IMR-90 (cell line): Measurements from ENCODE around the gene CYP4Z1. TPM values are rescaled to one million over a fixed set of nuclear protein-coding genes. Genes with fewer than 3 reads are reported as not detected.

Source experiments
- ATAC-seq: fragments of 200-7000 bp; cut with Tn5 transposase; 2 replicates; pipeline ENCODE4 v1.9.1; 2020; ENCODE audit warnings: low read depth, mild to moderate bottlenecking, moderate library complexity
- BruUV-seq: library from RNA; stranded (reverse); fragments of 400-500 nt; replicated peaks from 2 replicates; lab custom pipeline; 2021; lab: Mats Ljungman, UMichigan
- CTCF ChIA-PET: fragments of 300-600 bp; formaldehyde crosslinking; extraction: SDS; loops from one replicate; lab custom pipeline; 2021; ENCODE audit warnings: antibody characterized with exemption; lab: Yijun Ruan, JAX
- POLR2A ChIA-PET: fragments of 300-600 bp; sonication (Branson Sonifier 250); formaldehyde crosslinking; loops from one replicate; lab custom pipeline; 2022; ENCODE audit warnings: antibody characterized with exemption; ENCODE audit not compliant: unreplicated experiment; lab: Charles Lee
- DNase-seq: peaks from one replicate; pipeline ENCODE4 v3.0.0; 2013
- H2AFZ ChIP-seq: replicated peaks from 2 replicates; pipeline ENCODE3; 2013; ENCODE audit warnings: low read length, mild to moderate bottlenecking; ENCODE audit not compliant: poor library complexity
- H2AK5ac ChIP-seq: 2 replicates; pipeline ENCODE4 v1.6.1; 2013; ENCODE audit warnings: low read depth, low read length, inconsistent platforms
- H2AK9ac ChIP-seq: replicated peaks from 2 replicates; pipeline ENCODE3; 2013; ENCODE audit warnings: mild to moderate bottlenecking, low read depth, low read length, moderate library complexity; ENCODE audit not compliant: poor library complexity
- H2BK120ac ChIP-seq: 2 replicates; pipeline ENCODE4 v1.6.1; 2013; ENCODE audit warnings: low read depth, low read length, inconsistent platforms
- H2BK15ac ChIP-seq: 3 replicates; pipeline ENCODE4 v1.6.1; 2013; ENCODE audit warnings: low read depth, low read length, inconsistent platforms
- H2BK20ac ChIP-seq: 2 replicates; pipeline ENCODE4 v1.6.1; 2013; ENCODE audit warnings: low read depth, mild to moderate bottlenecking, inconsistent platforms, low read length, moderate library complexity
- H2BK5ac ChIP-seq: 2 replicates; pipeline ENCODE4 v1.6.1; 2013; ENCODE audit warnings: mild to moderate bottlenecking, low read depth, low read length, inconsistent platforms; ENCODE audit not compliant: poor library complexity, severe bottlenecking
- H3K14ac ChIP-seq: replicated peaks from 2 replicates; pipeline ENCODE4 v1.6.1; 2013; ENCODE audit warnings: low read depth, low read length, inconsistent platforms
- H3K18ac ChIP-seq: 2 replicates; pipeline ENCODE4 v1.6.1; 2013; ENCODE audit warnings: low read depth, low read length, control low read depth
- H3K23ac ChIP-seq: 2 replicates; pipeline ENCODE4 v1.6.1; 2013; ENCODE audit warnings: low read depth, low read length, inconsistent platforms
- H3K27ac ChIP-seq: 2 replicates; pipeline ENCODE4 v1.5.1; 2013; ENCODE audit warnings: mild to moderate bottlenecking, control low read depth, low read length; ENCODE audit not compliant: insufficient read depth
- H3K27me3 ChIP-seq: 2 replicates; pipeline ENCODE4 v1.6.1; 2013; ENCODE audit warnings: low read length; ENCODE audit not compliant: control insufficient read depth, insufficient read depth
- H3K36me3 ChIP-seq: 2 replicates; pipeline ENCODE4 v1.6.1; 2013; ENCODE audit warnings: low read length, mixed read lengths; ENCODE audit not compliant: control insufficient read depth, insufficient read depth
- H3K4ac ChIP-seq: 2 replicates; pipeline ENCODE4 v1.6.1; 2013; ENCODE audit warnings: low read depth, low read length, inconsistent platforms
- H3K4me1 ChIP-seq: 2 replicates; pipeline ENCODE4 v1.6.1; 2013; ENCODE audit warnings: low read length, mixed read lengths; ENCODE audit not compliant: control insufficient read depth, insufficient read depth
- H3K4me2 ChIP-seq: 2 replicates; pipeline ENCODE4 v1.6.1; 2013; ENCODE audit warnings: low read depth, mild to moderate bottlenecking, control low read depth, low read length, moderate library complexity
- H3K4me3 ChIP-seq: 2 replicates; pipeline ENCODE4 v1.5.1; 2013; ENCODE audit warnings: low read depth, mild to moderate bottlenecking, control low read depth, low read length, moderate library complexity; ENCODE audit not compliant: insufficient read depth
- H3K56ac ChIP-seq: 2 replicates; pipeline ENCODE4 v1.6.1; 2013; ENCODE audit warnings: low read length, inconsistent platforms; ENCODE audit not compliant: insufficient read depth; ENCODE audit errors: extremely low read depth
- H3K79me1 ChIP-seq, 2 experiments: 2 replicates each; pipeline ENCODE4 v1.6.1; 2013; ENCODE audit warnings: low read length in 2 of 2, inconsistent platforms in 1 of 2, low read depth in 1 of 2
- H3K9ac ChIP-seq: 2 replicates; pipeline ENCODE4 v1.6.1; 2013; ENCODE audit warnings: low read depth, low read length, control low read depth
- H3K9me1 ChIP-seq: 2 replicates; pipeline ENCODE4 v1.6.1; 2013; ENCODE audit warnings: low read length, inconsistent platforms; ENCODE audit not compliant: insufficient read depth
- H3K9me3 ChIP-seq: 2 replicates; pipeline ENCODE4 v1.6.1; 2013; ENCODE audit warnings: low read length; ENCODE audit not compliant: control insufficient read depth, insufficient read depth
- H4K20me1 ChIP-seq: 2 replicates; pipeline ENCODE4 v1.6.1; 2013; ENCODE audit warnings: low read length, inconsistent platforms; ENCODE audit not compliant: insufficient read depth
- H4K5ac ChIP-seq: 2 replicates; pipeline ENCODE4 v1.6.1; 2013; ENCODE audit warnings: mild to moderate bottlenecking, low read depth, low read length, control low read depth
- H4K8ac ChIP-seq, 2 experiments: 2 replicates each; pipeline ENCODE4 v1.6.1; 2013; ENCODE audit warnings: low read depth in 2 of 2, low read length in 2 of 2, control low read depth in 1 of 2, inconsistent platforms in 1 of 2
- H4K91ac ChIP-seq: 2 replicates; pipeline ENCODE4 v1.6.1; 2013; ENCODE audit warnings: low read depth, low read length, inconsistent platforms; ENCODE audit not compliant: insufficient read depth
- BHLHE40 ChIP-seq: fragments of 150-350 bp; IDR thresholded peaks from 2 replicates; pipeline ENCODE4 v1.6.1; 2016; ENCODE audit warnings: mild to moderate bottlenecking, low read depth, low read length
- CEBPB ChIP-seq: IDR thresholded peaks from 2 replicates; pipeline ENCODE4 v1.6.1; 2012; ENCODE audit warnings: low read depth, low read length, improper control_type of control experiment
- CTCF ChIP-seq: conservative IDR thresholded peaks from 2 replicates; pipeline ENCODE4 v1.5.1; 2012; ENCODE audit warnings: mild to moderate bottlenecking, low read depth, low read length, improper control_type of control experiment
- MAFK ChIP-seq: IDR thresholded peaks from 2 replicates; pipeline ENCODE4 v1.6.1; 2012; ENCODE audit warnings: low read depth, low read length, improper control_type of control experiment
- MXI1 ChIP-seq: IDR thresholded peaks from 2 replicates; pipeline ENCODE4 v1.6.1; 2012; ENCODE audit warnings: low read depth, mild to moderate bottlenecking, low read length, moderate library complexity, borderline replicate concordance
- NFE2L2 ChIP-seq: fragments of 150-350 bp; IDR thresholded peaks from 2 replicates; pipeline ENCODE4 v1.6.1; 2016; ENCODE audit warnings: low read depth, mild to moderate bottlenecking, low read length
- POLR2A ChIP-seq: IDR thresholded peaks from 2 replicates; pipeline ENCODE4 v1.6.1; 2012; ENCODE audit warnings: mild to moderate bottlenecking, low read depth, low read length
- WGBS, 2 experiments: methylation state at CpG; one replicate each; pipeline versions ENCODE4 v1.1.5 to v1.1.7; 2013; ENCODE audit warnings: missing lambda C conversion rate in 2 of 2; ENCODE audit not compliant: insufficient read length in 1 of 2; ENCODE audit errors: extremely low coverage in 2 of 2; 5-methylcytosine and 5-hydroxymethylcytosine counted together
- dilution Hi-C: fragments of 300-500 bp; cut with HindIII; formaldehyde crosslinking; loops from one replicate; pipeline ENCODE4 v1.14.3; 2018; ENCODE audit warnings: low sequenced_read_pairs; ENCODE audit not compliant: unreplicated experiment
- in situ Hi-C: fragments of 300-500 bp; cut with MboI; formaldehyde crosslinking; loops from 3 replicates; pipeline ENCODE4 v1.14.3; 2019; ENCODE audit warnings: low sequenced_read_pairs, inconsistent platforms, mixed read lengths
- intact Hi-C: fragments of 100-400 bp; cut with micrococcal nuclease; formaldehyde crosslinking; loops from 2 replicates; pipeline ENCODE4 v1.10.0; 2022
- polyA plus RNA-seq, 3 experiments: library from polyadenylated mRNA; depleted of rRNA; stranded (reverse); fragments of >200 nt; gene quantifications; 2 replicates each; pipeline ENCODE4 v1.2.3, GENCODE V29; 2012; ENCODE audit warnings: low replicate concordance in 1 of 3
- total RNA-seq: library from RNA; depleted of rRNA; stranded (reverse); fragments of >200 nt; gene quantifications from 2 replicates; pipeline ENCODE4 v1.2.3, GENCODE V29; 2012

Gene CYP4Z1
- total and polyA plus RNA-seq, 2 of the 4 experiments (the other 2 are of a cell fraction), result not detected

DNA sequence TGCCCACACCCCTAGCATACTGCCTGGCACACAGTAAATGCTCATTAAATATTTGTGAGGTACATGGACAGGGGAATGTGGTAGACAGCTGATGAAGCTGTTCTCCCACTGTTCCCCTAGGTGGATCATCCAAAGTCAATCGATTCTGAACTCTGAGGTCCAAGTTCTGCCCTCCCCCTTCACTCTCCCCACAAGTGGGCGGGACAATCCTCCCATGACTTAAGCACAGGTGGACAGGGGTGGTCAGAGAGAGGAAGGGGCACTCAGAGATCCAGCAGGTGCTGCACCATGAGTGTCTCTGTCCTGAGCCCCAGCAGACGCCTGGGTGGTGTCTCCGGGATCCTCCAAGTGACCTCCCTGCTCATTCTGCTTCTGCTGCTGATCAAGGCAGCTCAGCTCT, 70.2 kb downstream of the CYP4Z1 start, which contains the start of gene CYP4A22:
Gene CYP4A22 (plus strand): TSS at position 244 of the 400 bp plus-strand sequence. CDS start 45 bp downstream, at position 289.
- H3K9me3 ChIP-seq, result no peaks in the 10 kb centered on the region
- H3K18ac ChIP-seq, result no peak within 1 kb of the TSS
- DNase-seq (no peak), ATAC-seq (no peak)
- BruUV-seq, result no TSS peak
- H3K4ac ChIP-seq, result no peak within 1 kb of the TSS
- no peak within 1 kb of the TSS for H4K91ac ChIP-seq
- H4K8ac ChIP-seq, result no peak within 1 kb of the TSS
- H3K27ac ChIP-seq, result no peak within 1 kb of the TSS
- H3K56ac ChIP-seq, result no peak within 1 kb of the TSS
- H2BK15ac ChIP-seq, result no peak within 1 kb of the TSS
- CTCF ChIA-PET, result no interaction called here
- POLR2A ChIA-PET, result no interaction called here
- no peak within 1 kb of the TSS for H3K9ac ChIP-seq
- no peak within 1 kb of the TSS for H3K4me3 ChIP-seq
- no peak within 1 kb of the TSS for H2AK9ac ChIP-seq
- no peak within 1 kb of the TSS for H2AK5ac ChIP-seq
- in situ Hi-C loops (no loop called here), intact Hi-C loops (no loop called here), dilution Hi-C loops (no loop called here)
- no peaks in the 10 kb centered on the region for H3K27me3 ChIP-seq
- H3K14ac ChIP-seq, result no peak within 1 kb of the TSS
- H2BK5ac ChIP-seq, result no peak within 1 kb of the TSS
- H4K20me1 ChIP-seq, result no peaks in the 10 kb centered on the region
- H3K36me3 ChIP-seq, result no peaks in the 10 kb centered on the region
- no peak within 1 kb of the TSS for H2AFZ ChIP-seq
- no peaks in the 10 kb centered on the region for H3K4me1 ChIP-seq
- H3K4me2 ChIP-seq, result no peak within 1 kb of the TSS
- WGBS, 2 experiments, result no CpG with 5 or more reads among the region's 4 CpGs
- H3K9me1 ChIP-seq, result no peaks in the 10 kb centered on the region
- H2BK20ac ChIP-seq, result no peak within 1 kb of the TSS
- TF ChIP-seq MAFK (no peak), MXI1 (no peak), CTCF (no peak), POLR2A (no peak), CEBPB (no peak), NFE2L2 (no peak), BHLHE40 (no peak)
- H2BK120ac ChIP-seq, result no peak within 1 kb of the TSS
- H3K23ac ChIP-seq, result no peak within 1 kb of the TSS
- no peak within 1 kb of the TSS for H4K5ac ChIP-seq
- no peaks in the 10 kb centered on the region for H3K79me1 ChIP-seq
